COLO829 (cell line): ENCODE results near the gene PRRG1.
A peak's percentile ranks its signal among the peaks of the same experiment; 100 is the strongest.
"Not testable (repeated sequence)": the region's sequence is repeated elsewhere in the genome, so short reads cannot be mapped to it uniquely, and the experiment has no call there.

ENCODE experiments used
- DNase-seq: peaks from one replicate; pipeline ENCODE4 v3.0.0; 2012; ENCODE audit warnings: low spot score

PRRG1 gene

GRCh38 chrX:37472836-37473235 lies 123.7 kb downstream of the PRRG1 start:
- DNase-seq: no peak

GRCh38 chrX:37474478-37474877 lies 125.3 kb downstream of the PRRG1 start:
- DNase-seq: no peak

- DNase-seq: no peak
These were observed 127.5 kb downstream of the PRRG1 start for GRCh38 chrX:37476571-37477170.

- DNase-seq: not testable (repeated sequence)
These were observed 135.2 kb downstream of the PRRG1 start for GRCh38 chrX:37484335-37484734.

GRCh38 chrX:37485429-37485828 lies 136.3 kb downstream of the PRRG1 start:
- DNase-seq: no peak

GRCh38 chrX:37487271-37487670 lies 138.1 kb downstream of the PRRG1 start:
- DNase-seq: no peak

GRCh38 chrX:37488323-37488722 lies 139.2 kb downstream of the PRRG1 start:
- peak; percentile 10 for DNase-seq

- DNase-seq: no peak
These were observed 142.5 kb downstream of the PRRG1 start for GRCh38 chrX:37491686-37492085.

GRCh38 chrX:37495760-37496159 lies 146.6 kb downstream of the PRRG1 start:
- not testable (repeated sequence) for DNase-seq

GRCh38 chrX:37497126-37497525 lies 148.0 kb downstream of the PRRG1 start:
- DNase-seq: not testable (repeated sequence)

- DNase-seq: not testable (repeated sequence)
These were observed 149.2 kb downstream of the PRRG1 start for GRCh38 chrX:37498323-37498722.

GRCh38 chrX:37499649-37500048 lies 150.5 kb downstream of the PRRG1 start:
- not testable (repeated sequence) for DNase-seq

GRCh38 chrX:37504991-37505390 lies 155.8 kb downstream of the PRRG1 start:
- DNase-seq: no peak
